Activated CD8-positive, alpha-beta memory T cell treated with anti-CD3 and anti-CD28 coated beads, Interleukin-2, amount 50 U/mL, for 24 hours (primary cell): ENCODE data around the gene ZBTB11.
"Not testable (repeated sequence)": the region's sequence is repeated elsewhere in the genome, so short reads cannot be mapped to it uniquely, and the experiment has no call there.

ENCODE experiments used
- DNase-seq: peaks from one replicate; pipeline ENCODE4 v3.0.0-alpha.2; 2020; ENCODE audit errors: extremely low read depth

ZBTB11 gene, protein sequence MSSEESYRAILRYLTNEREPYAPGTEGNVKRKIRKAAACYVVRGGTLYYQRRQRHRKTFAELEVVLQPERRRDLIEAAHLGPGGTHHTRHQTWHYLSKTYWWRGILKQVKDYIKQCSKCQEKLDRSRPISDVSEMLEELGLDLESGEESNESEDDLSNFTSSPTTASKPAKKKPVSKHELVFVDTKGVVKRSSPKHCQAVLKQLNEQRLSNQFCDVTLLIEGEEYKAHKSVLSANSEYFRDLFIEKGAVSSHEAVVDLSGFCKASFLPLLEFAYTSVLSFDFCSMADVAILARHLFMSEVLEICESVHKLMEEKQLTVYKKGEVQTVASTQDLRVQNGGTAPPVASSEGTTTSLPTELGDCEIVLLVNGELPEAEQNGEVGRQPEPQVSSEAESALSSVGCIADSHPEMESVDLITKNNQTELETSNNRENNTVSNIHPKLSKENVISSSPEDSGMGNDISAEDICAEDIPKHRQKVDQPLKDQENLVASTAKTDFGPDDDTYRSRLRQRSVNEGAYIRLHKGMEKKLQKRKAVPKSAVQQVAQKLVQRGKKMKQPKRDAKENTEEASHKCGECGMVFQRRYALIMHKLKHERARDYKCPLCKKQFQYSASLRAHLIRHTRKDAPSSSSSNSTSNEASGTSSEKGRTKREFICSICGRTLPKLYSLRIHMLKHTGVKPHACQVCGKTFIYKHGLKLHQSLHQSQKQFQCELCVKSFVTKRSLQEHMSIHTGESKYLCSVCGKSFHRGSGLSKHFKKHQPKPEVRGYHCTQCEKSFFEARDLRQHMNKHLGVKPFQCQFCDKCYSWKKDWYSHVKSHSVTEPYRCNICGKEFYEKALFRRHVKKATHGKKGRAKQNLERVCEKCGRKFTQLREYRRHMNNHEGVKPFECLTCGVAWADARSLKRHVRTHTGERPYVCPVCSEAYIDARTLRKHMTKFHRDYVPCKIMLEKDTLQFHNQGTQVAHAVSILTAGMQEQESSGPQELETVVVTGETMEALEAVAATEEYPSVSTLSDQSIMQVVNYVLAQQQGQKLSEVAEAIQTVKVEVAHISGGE

DNA sequence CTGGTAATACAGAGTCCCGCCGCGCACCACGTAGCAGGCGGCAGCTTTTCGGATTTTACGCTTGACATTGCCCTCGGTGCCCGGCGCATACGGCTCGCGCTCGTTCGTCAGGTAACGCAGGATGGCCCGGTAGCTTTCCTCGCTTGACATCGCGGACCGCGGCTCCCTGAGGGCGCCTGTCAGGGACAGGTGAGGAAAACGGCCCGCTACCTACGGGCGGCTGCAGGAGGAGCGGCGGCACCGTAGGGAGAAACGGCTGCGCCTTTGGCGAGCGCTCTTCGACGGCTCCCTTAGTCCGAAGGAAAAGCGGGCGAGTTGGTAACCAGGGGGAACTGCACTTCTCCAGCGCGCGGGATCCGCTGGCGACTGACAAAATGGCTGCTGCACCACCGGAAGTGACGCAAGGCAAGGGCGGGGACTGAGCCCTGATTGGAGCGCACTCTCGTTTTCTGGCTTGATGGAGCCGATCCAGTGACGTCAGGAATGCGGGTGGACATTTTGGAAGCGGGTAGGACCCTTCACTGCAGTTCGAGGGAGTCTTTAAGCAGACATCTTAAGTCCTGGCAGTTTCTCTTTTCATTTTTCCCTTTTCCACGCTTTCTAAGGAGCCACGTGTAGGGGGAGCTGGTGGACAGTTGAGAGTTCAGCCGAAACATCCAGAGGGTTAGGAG, at the start of gene ZBTB11:
TSS of gene ZBTB11 (minus strand) at position 368 of the 671 bp plus-strand sequence. CDS start at position 150, 218 bp downstream.
- peak; percentile 100 for DNase-seq

- DNase-seq: no peak
Measured at GRCh38 chr3:101725890-101726275, 49.0 kb upstream of the ZBTB11 start.

- no peak for DNase-seq
Measured at GRCh38 chr3:101725194-101725889, 48.4 kb upstream of the ZBTB11 start.

GRCh38 chr3:101724329-101725193, 47.6 kb upstream of the ZBTB11 start, which contains the start of gene CEP97:
Gene CEP97, plus strand, starts transcription at chr3:101724614. Its CDS starts 63 bp downstream, at chr3:101724677.
- peak; percentile 70 for DNase-seq

DNA sequence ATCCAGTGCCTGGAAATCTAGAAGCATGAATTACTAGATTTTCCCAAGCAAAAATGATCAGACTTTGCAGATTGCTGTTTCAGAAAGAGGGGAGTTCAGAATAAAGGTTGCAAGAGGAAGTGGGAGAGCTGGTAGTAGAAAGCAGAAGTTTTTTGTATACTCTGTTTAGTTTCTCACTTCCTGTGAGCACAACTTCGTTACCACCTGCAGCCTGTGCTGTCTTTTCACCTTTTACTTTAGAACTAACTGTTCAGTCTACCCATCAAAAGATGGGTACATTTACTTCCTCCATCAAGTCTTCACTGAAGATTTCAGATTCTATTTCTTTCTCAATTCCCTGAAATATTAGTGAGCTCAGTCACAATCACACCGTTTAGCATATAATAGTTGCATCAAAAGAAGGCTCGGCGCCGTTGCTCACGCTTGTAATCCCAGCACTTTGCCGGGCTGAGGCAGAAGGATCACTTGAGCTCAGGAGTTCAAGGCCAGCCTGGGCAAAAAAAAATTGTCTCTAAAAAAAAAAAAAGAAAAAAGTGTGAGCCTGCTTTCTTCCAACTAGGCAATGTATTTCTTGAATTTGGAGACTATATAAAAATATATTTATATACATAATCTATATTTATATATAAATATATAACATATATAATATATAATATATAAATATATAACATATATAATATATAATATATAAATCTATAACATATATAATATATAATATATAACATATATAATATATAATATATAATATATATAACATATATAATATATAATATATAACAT, 45.7 kb upstream of the ZBTB11 start:
- DNase-seq: no peak

- no peak for DNase-seq
Measured at GRCh38 chr3:101720851-101721840, 44.2 kb upstream of the ZBTB11 start.

DNA sequence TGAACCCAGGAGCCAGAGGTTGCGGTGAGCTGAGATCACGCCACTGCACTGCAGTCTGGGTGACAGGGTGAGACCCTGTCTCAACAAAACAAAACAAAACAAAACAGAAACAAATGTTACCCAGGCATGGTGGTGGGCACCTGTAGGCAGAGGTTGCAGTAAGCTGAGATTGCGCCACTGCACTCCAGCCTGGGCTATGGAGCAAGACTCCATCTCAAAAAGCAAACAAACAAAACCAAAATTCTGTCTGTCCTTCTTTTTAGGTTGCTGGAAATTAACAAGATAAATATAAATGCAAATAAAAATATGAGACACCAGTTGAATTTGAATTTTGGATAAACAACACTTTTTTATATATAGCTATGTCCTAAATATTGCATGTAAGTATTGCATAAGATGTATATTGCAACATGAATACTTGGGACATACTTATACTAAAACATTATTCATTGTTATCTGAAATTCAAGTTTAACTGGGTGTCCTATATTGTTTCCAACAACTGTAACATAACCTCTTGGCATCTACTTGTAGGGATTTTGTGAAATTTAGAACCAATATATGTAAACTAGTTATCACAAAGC, 42.8 kb upstream of the ZBTB11 start:
- DNase-seq: no peak

DNA sequence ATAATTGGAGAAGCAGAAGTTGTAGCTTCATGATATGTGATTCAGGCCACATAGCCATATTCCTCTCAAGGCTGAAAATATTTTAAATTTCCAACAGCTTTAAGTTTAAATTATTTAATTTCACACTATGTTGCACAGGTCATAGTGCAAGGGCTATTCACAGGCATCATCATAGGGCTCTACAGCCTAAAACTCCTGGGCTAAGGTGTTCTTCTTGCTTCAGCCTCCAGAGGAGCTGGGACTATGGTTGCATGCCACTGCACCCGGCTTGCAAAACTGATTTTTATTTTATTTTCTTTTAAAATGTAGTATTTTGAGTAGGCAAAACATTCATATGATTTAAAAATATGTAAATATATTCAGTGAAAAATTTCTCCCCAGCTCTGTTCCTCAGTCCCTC, 41.5 kb upstream of the ZBTB11 start:
- DNase-seq: no peak

- no peak for DNase-seq
Measured at GRCh38 chr3:101709126-101709525, 32.2 kb upstream of the ZBTB11 start.

- DNase-seq: not testable (repeated sequence)
Measured at GRCh38 chr3:101704639-101705038, 27.7 kb upstream of the ZBTB11 start.

DNA sequence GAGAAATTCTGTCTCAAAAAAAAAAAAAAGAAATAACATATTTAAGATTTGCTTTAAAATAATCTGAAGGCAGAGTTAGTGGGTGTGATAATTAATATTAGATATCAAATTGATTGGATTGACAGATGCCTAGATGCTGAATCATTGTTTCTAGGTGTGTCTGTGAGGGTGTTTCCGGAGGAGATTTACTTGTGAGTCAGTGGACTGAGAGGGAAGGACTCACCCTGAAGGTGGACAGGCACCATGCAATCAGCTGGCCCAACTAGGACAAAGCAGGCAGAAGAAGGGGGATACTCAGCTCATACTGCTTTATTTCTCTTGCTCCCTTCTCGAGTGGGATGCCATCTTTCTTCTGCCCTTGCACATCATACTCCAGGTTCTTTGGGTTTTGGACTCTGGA, 26.2 kb upstream of the ZBTB11 start:
- no peak for DNase-seq

- no peak for DNase-seq
Measured at GRCh38 chr3:101702726-101703125, 25.8 kb upstream of the ZBTB11 start.

- no peak for DNase-seq
Measured at GRCh38 chr3:101701696-101702634, 25.0 kb upstream of the ZBTB11 start.

DNA sequence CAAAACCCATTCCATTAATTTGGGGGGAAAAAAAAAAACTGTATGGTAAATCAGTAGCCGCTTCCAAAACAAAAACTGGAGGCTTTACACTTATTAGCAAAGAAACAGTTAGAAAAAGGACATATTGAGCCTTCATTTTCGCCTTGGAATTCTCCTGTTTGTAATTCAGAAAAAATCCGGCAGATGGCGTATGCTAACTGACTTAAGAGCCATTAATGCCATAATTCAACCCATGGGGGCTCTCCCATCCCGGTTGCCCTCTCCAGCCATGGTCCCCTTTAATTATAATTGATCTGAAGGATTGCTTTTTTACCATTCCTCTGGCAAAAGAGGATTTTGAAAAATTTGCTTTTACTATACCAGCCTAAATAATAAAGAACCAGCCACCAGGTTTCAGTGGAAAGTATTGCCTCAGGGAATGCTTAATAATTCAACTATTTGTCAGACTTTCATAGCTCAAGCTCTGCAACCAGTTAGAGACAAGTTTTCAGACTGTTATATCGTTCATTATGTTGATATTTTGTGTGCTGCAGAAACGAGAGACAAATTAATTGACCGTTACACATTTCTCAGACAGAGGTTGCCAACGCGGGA, 18.9 kb upstream of the ZBTB11 start:
- DNase-seq: no peak

DNA sequence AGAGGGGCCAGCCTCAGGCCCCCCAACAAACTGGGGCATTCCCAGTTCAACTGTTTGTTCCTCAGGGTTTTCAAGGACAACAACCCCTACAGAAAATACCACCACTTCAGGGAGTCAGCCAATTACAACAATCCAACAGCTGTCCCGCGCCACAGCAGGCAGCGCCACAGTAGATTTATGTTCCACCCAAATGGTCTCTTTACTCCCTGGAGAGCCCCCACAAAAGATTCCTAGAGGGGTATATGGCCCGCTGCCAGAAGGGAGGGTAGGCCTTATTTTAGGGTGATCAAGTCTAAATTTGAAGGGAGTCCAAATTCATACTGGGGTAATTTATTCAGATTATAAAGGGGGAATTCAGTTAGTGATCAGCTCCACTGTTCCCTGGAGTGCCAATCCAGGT, 17.9 kb upstream of the ZBTB11 start:
- not testable (repeated sequence) for DNase-seq

DNA sequence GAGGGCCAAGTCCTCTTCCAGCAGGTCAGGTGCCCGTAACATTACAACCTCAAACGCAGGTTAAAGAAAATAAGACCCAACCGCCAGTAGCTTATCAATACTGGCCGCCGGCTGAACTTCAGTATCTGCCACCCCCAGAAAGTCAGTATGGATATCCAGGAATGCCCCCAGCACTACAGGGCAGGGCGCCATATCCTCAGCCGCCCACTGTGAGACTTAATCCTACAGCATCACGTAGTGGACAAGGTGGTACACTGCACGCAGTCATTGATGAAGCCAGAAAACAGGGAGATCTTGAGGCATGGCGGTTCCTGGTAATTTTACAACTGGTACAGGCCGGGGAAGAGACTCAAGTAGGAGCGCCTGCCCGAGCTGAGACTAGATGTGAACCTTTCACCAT, 16.6 kb upstream of the ZBTB11 start:
- not testable (repeated sequence) for DNase-seq
